Vagina (tissue), 2 donors: ENCODE results near the gene TAB3. TPM values are rescaled to one million over a fixed set of nuclear protein-coding genes. Genes with fewer than 3 reads are reported as not detected.

Experiments
- DNase-seq, 2 donors: peaks; one replicate each; pipeline ENCODE4 v3.0.0-alpha.2; 2017; ENCODE audit errors: extremely low spot score in 2 of 2
- H3K27ac ChIP-seq: fragments of 200-600 bp; sonication (generic); one replicate; pipeline ENCODE4 v1.5.1; 2019
- H3K27me3 ChIP-seq: fragments of 200-600 bp; sonication (generic); one replicate; pipeline ENCODE4 v1.5.1; 2019
- H3K36me3 ChIP-seq, 2 donors: fragments of 200-600 bp; sonication (generic); one replicate each; pipeline ENCODE4 v1.5.1; 2017 to 2019
- H3K4me1 ChIP-seq: fragments of 200-600 bp; sonication (generic); one replicate; pipeline ENCODE4 v1.5.1; 2019
- H3K4me3 ChIP-seq, 2 donors: fragments of 200-600 bp; sonication (generic); 1 replicate in 1 of 2; 2 replicates in 1 of 2; pipeline ENCODE4 v1.5.1; 2016 to 2019
- H3K9me3 ChIP-seq: fragments of 200-600 bp; sonication (generic); one replicate; pipeline ENCODE4 v1.5.1; 2019
- CTCF ChIP-seq, 3 experiments: fragments of 450-650 bp in 2 of 3; fragments of 200-600 bp in 1 of 3; sonication (generic) in 1 of 3; IDR thresholded peaks; one replicate each; pipeline ENCODE4 v1.5.1; 2017 to 2019; ENCODE audit warnings: antibody characterized with exemption in 3 of 3, mild to moderate bottlenecking in 2 of 3, moderate library complexity in 2 of 3
- POLR2A ChIP-seq, 2 donors: fragments of 450-650 bp; IDR thresholded peaks; one replicate each; pipeline ENCODE4 v1.6.1; 2017; ENCODE audit warnings: antibody characterized with exemption in 2 of 2, mild to moderate bottlenecking in 2 of 2, moderate library complexity in 2 of 2
- POLR2AphosphoS5 ChIP-seq, 2 donors: sonication (generic); formaldehyde crosslinking; IDR thresholded peaks; one replicate each; pipeline ENCODE4 v1.9.0; 2017; ENCODE audit warnings: antibody characterized with exemption in 2 of 2, mild to moderate bottlenecking in 2 of 2, low read depth in 1 of 2; ENCODE audit not compliant: insufficient read depth in 1 of 2
- intact Hi-C: fragments of 100-400 bp; cut with DNase I; formaldehyde crosslinking; loops from one replicate; pipeline ENCODE4 v1.15.1; 2023
- total RNA-seq: library from RNA; depleted of rRNA; stranded (reverse); fragments of >200 nt; gene quantifications from one replicate; pipeline ENCODE4 v1.2.3, GENCODE V29; 2016

Gene TAB3
- total RNA-seq, 1 donor from 2014 or later = 18.4 TPM

- Histone ChIP-seq H3K9me3 (no peaks in the 10 kb centered on the region), H3K27me3 (no peaks in the 10 kb centered on the region), H3K36me3 (no peaks in the 10 kb centered on the region), H3K4me1 (no peaks in the 10 kb centered on the region), H3K27ac (no peak overlapping the region), H3K4me3 (no peak overlapping the region)
- DNase-seq = no peak
- TF ChIP-seq CTCF (IDR thresholded peaks at IDR 0.05) = no peak
- no peak for TF ChIP-seq POLR2A (IDR thresholded peaks at IDR 0.05)
- TF ChIP-seq POLR2AphosphoS5 (IDR thresholded peaks at IDR 0.05; ENCODE audit: insufficient read depth in 1 of 2, low read depth in 1 of 2) = no peak
- intact Hi-C loops = no loop called here
Measured at GRCh38 chrX:30870572-30870971, 18.5 kb downstream of the TAB3 start.

GRCh38 chrX:30865612-30866011, 23.4 kb downstream of the TAB3 start:
- H3K36me3 ChIP-seq = no peaks in the 10 kb centered on the region
- no peaks in the 10 kb centered on the region for H3K27me3 ChIP-seq
- H3K9me3 ChIP-seq = no peaks in the 10 kb centered on the region
- H3K27ac ChIP-seq = no peak overlapping the region
- DNase-seq = no peak
- intact Hi-C loops = no loop called here
- H3K4me1 ChIP-seq = no peaks in the 10 kb centered on the region
- no peak for TF ChIP-seq POLR2AphosphoS5 (IDR thresholded peaks at IDR 0.05; ENCODE audit: insufficient read depth in 1 of 2, low read depth in 1 of 2)
- no peak for TF ChIP-seq CTCF (IDR thresholded peaks at IDR 0.05)
- H3K4me3 ChIP-seq = no peak overlapping the region

GRCh38 chrX:30865015-30865414, 24.0 kb downstream of the TAB3 start:
- Histone ChIP-seq H3K4me1 (no peaks in the 10 kb centered on the region), H3K36me3 (no peaks in the 10 kb centered on the region), H3K4me3 (no peak overlapping the region), H3K27me3 (no peaks in the 10 kb centered on the region), H3K9me3 (no peaks in the 10 kb centered on the region), H3K27ac (no peak overlapping the region)
- TF ChIP-seq POLR2A (IDR thresholded peaks at IDR 0.05) (no peak), POLR2AphosphoS5 (IDR thresholded peaks at IDR 0.05; ENCODE audit: insufficient read depth in 1 of 2, low read depth in 1 of 2) (no peak), CTCF (IDR thresholded peaks at IDR 0.05) (no peak)
- intact Hi-C loops = no loop called here
- DNase-seq = no peak

GRCh38 chrX:30864383-30864785, 24.7 kb downstream of the TAB3 start:
- Histone ChIP-seq H3K27ac (no peak overlapping the region), H3K36me3 (no peaks in the 10 kb centered on the region), H3K4me1 (no peaks in the 10 kb centered on the region), H3K27me3 (no peaks in the 10 kb centered on the region), H3K9me3 (no peaks in the 10 kb centered on the region), H3K4me3 (no peak overlapping the region)
- no peak for DNase-seq
- intact Hi-C loops = no loop called here
- TF ChIP-seq POLR2A (IDR thresholded peaks at IDR 0.05) (no peak), POLR2AphosphoS5 (IDR thresholded peaks at IDR 0.05; ENCODE audit: insufficient read depth in 1 of 2, low read depth in 1 of 2) (no peak), CTCF (IDR thresholded peaks at IDR 0.05) (no peak)

GRCh38 chrX:30863974-30864373, 25.1 kb downstream of the TAB3 start:
- H3K9me3 ChIP-seq = no peaks in the 10 kb centered on the region
- no peak overlapping the region for H3K27ac ChIP-seq
- TF ChIP-seq POLR2A (IDR thresholded peaks at IDR 0.05) (no peak), POLR2AphosphoS5 (IDR thresholded peaks at IDR 0.05; ENCODE audit: insufficient read depth in 1 of 2, low read depth in 1 of 2) (no peak), CTCF (IDR thresholded peaks at IDR 0.05) (no peak)
- no peak for DNase-seq
- no peaks in the 10 kb centered on the region for H3K27me3 ChIP-seq
- no peaks in the 10 kb centered on the region for H3K36me3 ChIP-seq
- intact Hi-C loops = no loop called here
- H3K4me1 ChIP-seq = no peaks in the 10 kb centered on the region
- no peak overlapping the region for H3K4me3 ChIP-seq
